Measurements from ENCODE around the gene ABCC11.

ABCC11 gene

DNA sequence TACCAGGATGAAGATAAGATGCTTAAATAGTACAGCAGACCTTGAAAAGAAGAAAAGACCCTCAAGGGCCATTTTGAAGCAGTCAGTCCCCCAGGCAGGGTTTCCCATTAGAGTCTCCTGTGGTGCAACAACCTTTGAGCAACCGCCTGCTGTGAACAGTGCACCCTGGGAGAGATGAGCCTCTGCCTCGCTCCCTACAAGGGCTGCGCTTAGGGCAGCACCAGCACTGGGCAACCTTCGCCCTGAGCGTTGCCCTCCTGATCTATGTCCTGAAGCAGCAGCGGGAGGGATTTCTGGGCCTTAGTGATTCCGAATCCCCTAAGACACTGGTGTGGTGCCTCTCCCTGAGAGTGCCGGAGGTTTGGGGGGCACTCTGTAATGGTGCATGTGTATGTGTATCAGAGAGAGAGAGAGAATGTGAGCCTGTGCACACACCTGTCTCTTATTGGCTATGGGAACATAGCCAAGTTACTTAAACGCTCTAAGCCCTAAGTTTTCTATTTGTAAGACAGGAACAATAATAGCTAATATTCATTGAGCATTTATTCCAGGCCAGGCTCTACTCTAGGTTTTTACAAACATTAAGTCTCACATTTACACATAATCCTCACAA lies 66.4 kb downstream of the ABCC11 start:
- no peak for ATAC-seq (ENCODE audit: insufficient read depth, low read depth)
- Histone ChIP-seq H3K27me3 (ENCODE audit: insufficient read depth, low read length, poor library complexity) (no peaks in the 10 kb centered on the region), H4K20me1 (ENCODE audit: insufficient read depth, low read length) (no peaks in the 10 kb centered on the region), H3K4me3 (ENCODE audit: low read depth in 1 of 2, low read length in 2 of 2) (no peak overlapping the region), H3K4me1 (ENCODE audit: insufficient read depth, low read length) (no peaks in the 10 kb centered on the region), H3K36me3 (ENCODE audit: insufficient read depth, low read length) (no peaks in the 10 kb centered on the region), H3K79me2 (ENCODE audit: insufficient read depth, low read length) (no peaks in the 10 kb centered on the region), H3K4me2 (ENCODE audit: insufficient read depth, low read length) (no peak overlapping the region), H3K9me3 (ENCODE audit: insufficient read depth, low read length, severe bottlenecking) (no peaks in the 10 kb centered on the region), H3K27ac (ENCODE audit: low read length) (no peak overlapping the region), H3K9ac (ENCODE audit: low read depth, low read length) (no peak overlapping the region), H2AFZ (ENCODE audit: low read depth, low read length) (no peak overlapping the region)
- TF ChIP-seq EZH2 (IDR thresholded peaks at IDR 0.05; ENCODE audit: borderline replicate concordance, low read depth, low read length, severe bottlenecking): no peak
- TF ChIP-seq, protein P1, sequence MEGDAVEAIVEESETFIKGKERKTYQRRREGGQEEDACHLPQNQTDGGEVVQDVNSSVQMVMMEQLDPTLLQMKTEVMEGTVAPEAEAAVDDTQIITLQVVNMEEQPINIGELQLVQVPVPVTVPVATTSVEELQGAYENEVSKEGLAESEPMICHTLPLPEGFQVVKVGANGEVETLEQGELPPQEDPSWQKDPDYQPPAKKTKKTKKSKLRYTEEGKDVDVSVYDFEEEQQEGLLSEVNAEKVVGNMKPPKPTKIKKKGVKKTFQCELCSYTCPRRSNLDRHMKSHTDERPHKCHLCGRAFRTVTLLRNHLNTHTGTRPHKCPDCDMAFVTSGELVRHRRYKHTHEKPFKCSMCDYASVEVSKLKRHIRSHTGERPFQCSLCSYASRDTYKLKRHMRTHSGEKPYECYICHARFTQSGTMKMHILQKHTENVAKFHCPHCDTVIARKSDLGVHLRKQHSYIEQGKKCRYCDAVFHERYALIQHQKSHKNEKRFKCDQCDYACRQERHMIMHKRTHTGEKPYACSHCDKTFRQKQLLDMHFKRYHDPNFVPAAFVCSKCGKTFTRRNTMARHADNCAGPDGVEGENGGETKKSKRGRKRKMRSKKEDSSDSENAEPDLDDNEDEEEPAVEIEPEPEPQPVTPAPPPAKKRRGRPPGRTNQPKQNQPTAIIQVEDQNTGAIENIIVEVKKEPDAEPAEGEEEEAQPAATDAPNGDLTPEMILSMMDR (IDR thresholded peaks at IDR 0.05; ENCODE audit: borderline replicate concordance, extremely low read depth, low read length, poor library complexity, severe bottlenecking): no peak
- DNase-seq: no peak

- TF ChIP-seq, protein P1 (IDR thresholded peaks at IDR 0.05; ENCODE audit: borderline replicate concordance, extremely low read depth, low read length, poor library complexity, severe bottlenecking): no peak
- no peak for TF ChIP-seq EZH2 (IDR thresholded peaks at IDR 0.05; ENCODE audit: borderline replicate concordance, low read depth, low read length, severe bottlenecking)
- H3K27ac ChIP-seq (ENCODE audit: low read length): no peak overlapping the region
- DNase-seq (no peak), ATAC-seq (ENCODE audit: insufficient read depth, low read depth) (no peak)
- H3K4me3 ChIP-seq (ENCODE audit: low read depth in 1 of 2, low read length in 2 of 2): no peak overlapping the region
- H2AFZ ChIP-seq (ENCODE audit: low read depth, low read length): no peak overlapping the region
- H3K27me3 ChIP-seq (ENCODE audit: insufficient read depth, low read length, poor library complexity): no peaks in the 10 kb centered on the region
- no peak overlapping the region for H3K4me2 ChIP-seq (ENCODE audit: insufficient read depth, low read length)
- no peaks in the 10 kb centered on the region for H4K20me1 ChIP-seq (ENCODE audit: insufficient read depth, low read length)
- no peak overlapping the region for H3K9ac ChIP-seq (ENCODE audit: low read depth, low read length)
- H3K9me3 ChIP-seq (ENCODE audit: insufficient read depth, low read length, severe bottlenecking): no peaks in the 10 kb centered on the region
- H3K4me1 ChIP-seq (ENCODE audit: insufficient read depth, low read length): no peaks in the 10 kb centered on the region
- H3K36me3 ChIP-seq (ENCODE audit: insufficient read depth, low read length): no peaks in the 10 kb centered on the region
- H3K79me2 ChIP-seq (ENCODE audit: insufficient read depth, low read length): no peaks in the 10 kb centered on the region
Observed at GRCh38 chr16:48176635-48177408, 70.5 kb downstream of the ABCC11 start.

- H4K20me1 ChIP-seq (ENCODE audit: insufficient read depth, low read length): no peaks in the 10 kb centered on the region
Observed at GRCh38 chr16:48173889-48174288, 73.5 kb downstream of the ABCC11 start.

More at GRCh38 chr16:48173889-48174288, 73.5 kb downstream of the ABCC11 start:
- Histone ChIP-seq H3K9me3 (ENCODE audit: insufficient read depth, low read length, severe bottlenecking) (no peaks in the 10 kb centered on the region), H3K4me3 (ENCODE audit: low read depth in 1 of 2, low read length in 2 of 2) (no peak overlapping the region), H3K36me3 (ENCODE audit: insufficient read depth, low read length) (no peaks in the 10 kb centered on the region), H3K9ac (ENCODE audit: low read depth, low read length) (no peak overlapping the region), H2AFZ (ENCODE audit: low read depth, low read length) (no peak overlapping the region), H3K27me3 (ENCODE audit: insufficient read depth, low read length, poor library complexity) (no peaks in the 10 kb centered on the region), H3K4me1 (ENCODE audit: insufficient read depth, low read length) (no peaks in the 10 kb centered on the region), H3K79me2 (ENCODE audit: insufficient read depth, low read length) (no peaks in the 10 kb centered on the region), H3K27ac (ENCODE audit: low read length) (no peak overlapping the region), H3K4me2 (ENCODE audit: insufficient read depth, low read length) (no peak overlapping the region)
- TF ChIP-seq, protein P1 (IDR thresholded peaks at IDR 0.05; ENCODE audit: borderline replicate concordance, extremely low read depth, low read length, poor library complexity, severe bottlenecking): no peak
- TF ChIP-seq EZH2 (IDR thresholded peaks at IDR 0.05; ENCODE audit: borderline replicate concordance, low read depth, low read length, severe bottlenecking): no peak
- DNase-seq (no peak), ATAC-seq (ENCODE audit: insufficient read depth, low read depth) (no peak)
